ENCODE data around the gene SPECC1.
"Not testable (repeated sequence)": the region's sequence is repeated elsewhere in the genome, so short reads cannot be mapped to it uniquely, and the experiment has no call there.

SPECC1 gene

GRCh38 chr17:20208717-20209116, 199.6 kb downstream of the SPECC1 start:
- no peak for DNase-seq (ENCODE audit: low spot score)

GRCh38 chr17:20210180-20210579, 201.0 kb downstream of the SPECC1 start:
- DNase-seq (ENCODE audit: low spot score): no peak

- DNase-seq (ENCODE audit: low spot score): no peak
Observed at GRCh38 chr17:20210614-20211013, 201.5 kb downstream of the SPECC1 start.

GRCh38 chr17:20211246-20211645, 202.1 kb downstream of the SPECC1 start:
- no peak for DNase-seq (ENCODE audit: low spot score)

- DNase-seq (ENCODE audit: low spot score): no peak
Observed at GRCh38 chr17:20213449-20213848, 204.3 kb downstream of the SPECC1 start.

GRCh38 chr17:20214794-20215193, 205.6 kb downstream of the SPECC1 start:
- no peak for DNase-seq (ENCODE audit: low spot score)

- no peak for DNase-seq (ENCODE audit: low spot score)
Observed at GRCh38 chr17:20216154-20216815, 207.1 kb downstream of the SPECC1 start.

GRCh38 chr17:20216853-20217252, 207.7 kb downstream of the SPECC1 start:
- DNase-seq (ENCODE audit: low spot score): no peak

GRCh38 chr17:20217677-20218076, 208.5 kb downstream of the SPECC1 start:
- no peak for DNase-seq (ENCODE audit: low spot score)

GRCh38 chr17:20218272-20218671, 209.1 kb downstream of the SPECC1 start:
- no peak for DNase-seq (ENCODE audit: low spot score)

GRCh38 chr17:20223808-20224328, 214.7 kb downstream of the SPECC1 start:
- no peak for DNase-seq (ENCODE audit: low spot score)

GRCh38 chr17:20224379-20224778, 215.2 kb downstream of the SPECC1 start:
- no peak for DNase-seq (ENCODE audit: low spot score)

GRCh38 chr17:20225162-20226115, 216.3 kb downstream of the SPECC1 start:
- DNase-seq (ENCODE audit: low spot score): no peak

- DNase-seq (ENCODE audit: low spot score): peak; percentile 62
Observed at GRCh38 chr17:20226814-20227482, 217.8 kb downstream of the SPECC1 start.

GRCh38 chr17:20227720-20228370, 218.7 kb downstream of the SPECC1 start:
- DNase-seq (ENCODE audit: low spot score): not testable (repeated sequence)

GRCh38 chr17:20228410-20228809, 219.3 kb downstream of the SPECC1 start:
- DNase-seq (ENCODE audit: low spot score): no peak

- DNase-seq (ENCODE audit: low spot score): no peak
Observed at GRCh38 chr17:20228860-20229259, 219.7 kb downstream of the SPECC1 start.

GRCh38 chr17:20230924-20231323, 221.8 kb downstream of the SPECC1 start:
- DNase-seq (ENCODE audit: low spot score): no peak

GRCh38 chr17:20232611-20233010, 223.5 kb downstream of the SPECC1 start:
- no peak for DNase-seq (ENCODE audit: low spot score)

- DNase-seq (ENCODE audit: low spot score): no peak
Observed at GRCh38 chr17:20234276-20234675, 225.1 kb downstream of the SPECC1 start.

- DNase-seq (ENCODE audit: low spot score): no peak
Observed at GRCh38 chr17:20235747-20236146, 226.6 kb downstream of the SPECC1 start.

Measured in NAMALWA (cell line).